ENCODE data around the gene KRT39. TPM values are rescaled to one million over a fixed set of nuclear protein-coding genes. Genes with fewer than 3 reads are reported as not detected.

KRT39 gene
- total and polyA plus RNA-seq, 2 donors (not counting 3 experiments of a cell fraction or from before 2014, with no cell fraction given), result not detected

- BruUV-seq (replicated peaks), result no TSS peak
- Histone ChIP-seq H2AFZ (ENCODE audit: low read depth, low read length) (no peak overlapping the region), H3K36me3 (ENCODE audit: control insufficient read depth in 2 of 2, extremely low read depth in 1 of 2, insufficient read depth in 2 of 2, low read length in 2 of 2) (no peaks in the 10 kb centered on the region), H3K4me2 (ENCODE audit: insufficient read depth, low read length) (no peak overlapping the region), H3K27me3 (ENCODE audit: control insufficient read depth in 2 of 2, insufficient read depth in 2 of 2, low read length in 2 of 2) (peaks cover 5 to 8% of the 10 kb centered on the region in 2 experiments), H3K4me1 (ENCODE audit: control insufficient read depth, extremely low read depth, insufficient read depth, low read length) (no peaks in the 10 kb centered on the region), H3K27ac (ENCODE audit: insufficient read depth, low read depth, low read length) (no peak overlapping the region), H3K4me3 (replicated peaks in 1 of 3; ENCODE audit: insufficient read depth in 1 of 3, low read depth in 1 of 3, low read length in 3 of 3) (no peak overlapping the region), H3K9ac (replicated peaks; ENCODE audit: extremely low read depth, insufficient read depth, low read length) (no peak overlapping the region), H3K79me2 (ENCODE audit: control insufficient read depth, insufficient read depth, low read length) (no peaks in the 10 kb centered on the region), H3K9me1 (replicated peaks; ENCODE audit: control insufficient read depth, extremely low read depth, insufficient read depth, low read length) (no peaks in the 10 kb centered on the region), H3K9me3 (replicated peaks; ENCODE audit: control insufficient read depth, insufficient read depth, low read length) (no peaks in the 10 kb centered on the region), H4K20me1 (replicated peaks; ENCODE audit: control insufficient read depth, extremely low read depth, insufficient read depth, low read length) (no peaks in the 10 kb centered on the region)
- ChIA-PET POLR2A (no interaction called here), CTCF (no interaction called here)
- DNase-seq (ENCODE audit: low read depth, low spot score) (no peak), FAIRE-seq (no peak)
- intact Hi-C loops (cut with micrococcal nuclease) (no loop called here), dilution Hi-C loops (cut with MboI; ENCODE audit: extremely low pct_ligation_motif_present, low sequenced_read_pairs) (no loop called here)
- TF ChIP-seq, protein P1, sequence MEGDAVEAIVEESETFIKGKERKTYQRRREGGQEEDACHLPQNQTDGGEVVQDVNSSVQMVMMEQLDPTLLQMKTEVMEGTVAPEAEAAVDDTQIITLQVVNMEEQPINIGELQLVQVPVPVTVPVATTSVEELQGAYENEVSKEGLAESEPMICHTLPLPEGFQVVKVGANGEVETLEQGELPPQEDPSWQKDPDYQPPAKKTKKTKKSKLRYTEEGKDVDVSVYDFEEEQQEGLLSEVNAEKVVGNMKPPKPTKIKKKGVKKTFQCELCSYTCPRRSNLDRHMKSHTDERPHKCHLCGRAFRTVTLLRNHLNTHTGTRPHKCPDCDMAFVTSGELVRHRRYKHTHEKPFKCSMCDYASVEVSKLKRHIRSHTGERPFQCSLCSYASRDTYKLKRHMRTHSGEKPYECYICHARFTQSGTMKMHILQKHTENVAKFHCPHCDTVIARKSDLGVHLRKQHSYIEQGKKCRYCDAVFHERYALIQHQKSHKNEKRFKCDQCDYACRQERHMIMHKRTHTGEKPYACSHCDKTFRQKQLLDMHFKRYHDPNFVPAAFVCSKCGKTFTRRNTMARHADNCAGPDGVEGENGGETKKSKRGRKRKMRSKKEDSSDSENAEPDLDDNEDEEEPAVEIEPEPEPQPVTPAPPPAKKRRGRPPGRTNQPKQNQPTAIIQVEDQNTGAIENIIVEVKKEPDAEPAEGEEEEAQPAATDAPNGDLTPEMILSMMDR (IDR thresholded peaks at IDR 0.05; ENCODE audit: extremely low read depth in 1 of 2, insufficient read depth in 1 of 2, low read depth in 1 of 2, low read length in 2 of 2), result no peak
- TF ChIP-seq JUN (IDR thresholded peaks at IDR 0.05; ENCODE audit: borderline replicate concordance, insufficient read depth, insufficient read length, low read depth), result no peak
- TF ChIP-seq POLR2AphosphoS5 (IDR thresholded peaks at IDR 0.05; ENCODE audit: insufficient read depth, low read depth, low read length), result no peak
- TF ChIP-seq MAX (IDR thresholded peaks at IDR 0.05; ENCODE audit: insufficient read depth, insufficient read length), result no peak
- no peak for TF ChIP-seq MYC (IDR thresholded peaks at IDR 0.05; ENCODE audit: low read depth, low read length)
- TF ChIP-seq GATA2 (IDR thresholded peaks at IDR 0.05; ENCODE audit: insufficient read depth, insufficient read length, low read depth, low read length), result no peak
- no peak for TF ChIP-seq FOS (IDR thresholded peaks at IDR 0.05; ENCODE audit: borderline replicate concordance, insufficient read depth, low read length)
Measured at GRCh38 chr17:40938981-40939380, 27.8 kb downstream of the KRT39 start.

Measured in endothelial cell of umbilical vein (primary cell).